CD4-positive, alpha-beta T cell treated with Interleukin-21 for 1 hour (primary cell): ENCODE results near the gene ARID5B.

Experiments used
- DNase-seq: peaks from one replicate; pipeline ENCODE4 v3.0.0-alpha.2; 2020

The ARID5B gene

DNA sequence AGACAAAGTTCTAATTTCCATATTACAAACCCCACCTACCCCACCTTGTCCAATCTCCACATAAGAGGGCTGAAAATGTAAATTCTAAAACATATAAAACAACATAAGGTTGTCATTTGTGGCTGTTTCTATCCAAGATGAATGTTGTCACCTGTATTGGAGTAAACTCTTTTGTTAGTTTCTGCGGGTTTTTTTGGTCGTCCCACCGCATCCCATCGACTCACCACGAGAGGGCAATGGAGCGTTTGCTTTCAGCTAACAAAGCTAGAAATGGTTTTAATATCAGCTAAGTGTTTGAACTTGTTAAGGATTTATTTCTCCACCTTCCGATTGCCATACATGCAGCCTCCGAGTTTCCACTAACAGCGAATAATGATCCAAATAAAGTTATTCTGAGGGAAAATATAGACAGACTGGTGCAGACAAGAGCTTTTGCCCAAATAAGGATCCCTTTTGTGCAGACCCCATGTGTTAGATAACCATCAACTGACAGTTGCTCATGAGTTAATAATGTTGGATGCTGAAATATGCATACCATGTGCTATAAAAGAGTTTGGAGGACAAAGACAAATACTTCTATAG is 137.2 kb downstream of the ARID5B start:
- peak; percentile 86 for DNase-seq

DNA sequence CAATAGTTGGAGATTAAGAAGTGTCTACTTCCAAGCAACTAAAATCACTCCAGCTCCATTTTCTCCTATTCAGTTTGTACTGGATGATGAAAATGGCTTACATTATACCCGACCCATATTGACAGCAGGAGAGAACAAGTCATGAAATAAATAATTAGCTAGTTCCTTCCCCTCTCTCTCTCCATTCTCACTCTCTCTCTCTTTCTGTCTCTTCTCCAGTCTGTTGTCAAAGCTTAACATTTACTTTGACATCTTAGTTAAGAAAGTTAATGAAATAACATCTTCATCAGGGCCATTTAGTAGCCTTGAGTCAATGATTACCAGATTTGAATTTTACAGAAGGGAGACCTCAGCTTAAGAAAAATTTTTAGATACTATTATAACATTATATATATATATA is 138.5 kb downstream of the ARID5B start:
- no peak for DNase-seq

DNA sequence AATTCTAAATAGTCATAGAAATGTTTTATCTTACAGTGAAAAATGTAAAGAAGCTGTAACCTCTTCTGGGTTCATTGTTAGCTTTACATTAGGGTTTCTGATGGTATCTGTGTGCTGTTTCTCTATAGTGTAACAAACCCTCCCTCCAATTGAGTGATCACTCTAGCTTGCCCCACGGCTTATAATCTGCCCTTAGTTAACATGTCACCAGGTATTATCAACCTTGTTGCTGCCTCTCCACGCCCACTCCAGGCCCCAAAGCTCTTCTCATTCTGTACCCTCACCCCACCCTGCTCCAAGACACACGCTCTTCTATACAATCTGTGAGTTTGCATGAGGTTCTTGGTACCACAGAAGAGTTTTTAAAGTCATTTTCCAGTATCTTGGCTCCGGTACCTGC is 139.4 kb downstream of the ARID5B start:
- DNase-seq: no peak

DNA sequence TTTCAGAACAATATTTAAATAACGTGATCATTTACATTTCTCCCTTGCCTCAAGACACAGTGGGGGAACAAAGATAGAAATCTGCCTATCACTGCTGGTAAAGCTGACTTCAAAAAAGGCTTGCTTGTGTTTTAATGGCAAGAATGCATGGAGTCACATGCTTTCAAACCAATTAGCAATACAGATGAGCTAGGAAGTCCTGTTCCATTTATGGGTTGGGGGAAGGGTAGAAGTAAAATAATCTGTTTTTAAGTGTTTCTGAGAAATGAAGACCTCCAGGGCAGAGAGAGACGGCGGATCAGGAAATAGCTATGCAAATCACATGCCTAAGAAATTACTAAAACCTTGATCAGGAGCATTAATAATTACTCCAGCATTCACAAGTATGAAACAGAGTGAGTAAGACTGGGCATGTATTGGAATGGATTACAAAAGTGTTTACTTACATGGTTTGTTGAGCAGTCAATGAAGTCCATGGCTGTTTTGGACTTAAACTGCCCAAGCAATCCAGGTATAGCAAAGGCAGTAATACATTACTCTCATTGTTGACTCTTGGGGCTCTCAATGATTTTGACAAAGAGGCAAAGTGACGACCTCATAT is 142.0 kb downstream of the ARID5B start:
- DNase-seq: peak; percentile 48

DNA sequence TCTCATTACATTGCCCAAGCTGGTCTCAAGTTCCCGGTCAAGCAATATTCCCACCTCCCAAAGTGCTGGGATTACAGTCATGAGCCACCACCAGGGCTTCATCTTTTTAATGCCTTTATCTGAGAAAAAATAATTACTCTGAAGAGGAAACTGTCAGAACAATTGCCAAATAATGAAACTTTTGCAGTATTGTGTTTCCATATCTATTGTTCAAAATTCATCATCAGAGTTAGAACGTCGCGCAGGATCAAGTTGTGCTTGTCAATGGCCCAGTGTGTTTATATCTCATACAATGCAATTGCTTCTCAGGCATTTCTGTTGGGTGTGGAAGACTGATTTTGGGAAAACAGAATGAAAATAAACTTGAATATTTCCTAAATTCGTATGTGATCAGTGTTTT is 143.1 kb downstream of the ARID5B start:
- DNase-seq: no peak

DNA sequence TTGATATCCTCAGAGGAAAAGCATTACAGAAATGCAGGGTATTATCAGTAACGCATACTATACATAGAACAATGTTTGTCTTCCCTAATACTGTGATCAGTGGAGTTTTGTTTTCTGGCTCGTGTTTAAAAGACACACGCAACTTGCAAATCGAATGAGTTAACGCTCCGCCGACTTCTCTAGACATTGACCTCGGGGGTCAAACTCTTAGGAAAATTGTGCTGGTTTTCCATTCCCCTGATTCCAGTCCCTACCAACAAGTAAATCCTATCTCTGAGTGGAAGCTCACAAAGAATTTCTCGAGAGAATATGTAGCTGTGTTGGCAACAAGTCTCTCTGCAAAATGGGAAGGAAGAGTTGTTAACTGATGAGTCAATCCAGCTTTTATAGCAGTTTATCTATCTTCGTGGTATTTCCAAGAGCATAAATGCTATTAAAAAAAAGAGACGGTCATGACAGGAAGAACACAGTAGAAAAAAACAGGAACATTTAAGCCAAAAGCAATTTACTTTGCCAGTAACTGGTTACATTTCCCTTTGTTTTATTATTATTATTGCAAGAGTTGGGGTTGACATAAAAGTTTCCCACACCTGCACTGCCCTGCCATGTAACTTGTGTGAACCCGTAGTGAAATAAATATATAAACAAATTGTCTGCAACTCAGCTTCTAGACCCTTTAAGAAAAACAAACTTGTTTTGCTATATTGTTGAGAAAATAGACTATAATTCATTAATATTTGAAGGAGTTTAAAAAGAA is 144.4 kb downstream of the ARID5B start:
- DNase-seq: peak; percentile 41

DNA sequence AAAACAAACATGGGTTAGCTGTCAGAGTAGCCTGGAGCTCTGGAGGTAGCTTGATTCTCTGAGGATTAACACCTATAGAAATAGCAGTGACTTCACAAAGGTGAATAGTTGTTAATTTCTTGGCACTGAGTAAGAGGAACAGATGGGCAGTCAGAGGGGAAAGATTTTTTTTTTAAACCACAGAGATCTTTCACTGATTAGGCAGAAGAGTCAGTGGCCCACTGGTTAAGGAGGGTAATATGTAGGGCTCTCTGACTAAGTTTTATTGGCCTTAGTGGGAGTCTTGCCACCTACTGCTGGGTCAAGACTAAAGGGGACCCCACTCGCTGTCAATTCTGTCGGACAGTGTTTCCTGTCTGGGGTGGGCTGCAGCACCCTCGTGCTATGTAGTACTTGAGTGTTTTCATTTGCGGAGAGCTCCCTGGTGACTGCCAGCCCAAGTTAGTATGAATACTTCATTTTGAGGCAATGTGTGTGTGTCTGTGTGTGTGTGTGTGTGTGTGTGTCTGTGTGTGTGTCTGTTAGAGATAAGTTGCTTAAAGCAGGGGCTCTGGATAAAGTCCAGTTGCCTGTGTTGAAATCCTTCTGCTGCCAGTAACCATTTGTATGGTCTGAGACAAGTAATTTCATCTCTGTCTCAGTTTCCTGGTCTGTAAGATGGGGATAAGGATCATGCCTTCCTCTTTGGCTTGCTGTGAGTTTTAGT is 145.2 kb downstream of the ARID5B start:
- DNase-seq: peak; percentile 69

DNA sequence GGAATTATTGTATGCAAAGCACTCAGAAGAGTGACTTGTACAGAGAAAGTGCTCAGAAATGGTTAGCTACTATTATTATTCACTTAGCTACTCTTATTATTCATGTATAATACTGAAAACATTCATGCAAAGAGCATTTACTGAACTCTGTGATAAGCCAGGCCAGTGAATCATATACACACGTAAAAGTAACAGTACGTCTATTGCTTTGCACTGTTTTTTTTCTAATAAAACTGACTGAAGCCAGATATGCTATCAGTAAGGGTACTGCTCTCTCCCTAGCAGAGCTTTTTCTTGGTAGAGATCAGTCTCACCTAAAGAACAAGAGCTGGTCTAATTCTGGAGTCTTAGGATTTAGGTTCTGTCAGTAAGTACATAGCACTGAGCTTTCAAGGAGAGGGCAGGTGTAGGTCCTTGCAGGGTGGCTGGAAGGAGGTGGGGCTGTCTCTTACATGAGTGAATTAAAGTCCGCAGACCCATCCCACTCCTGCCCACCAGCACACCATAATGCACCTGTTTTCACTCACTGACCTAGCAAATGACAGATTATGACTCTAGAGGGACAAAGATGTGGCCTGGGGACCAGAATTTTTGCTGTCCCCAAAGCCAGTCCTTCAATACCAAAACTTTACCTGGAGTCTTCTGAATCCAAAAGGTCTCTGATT is 145.9 kb downstream of the ARID5B start:
- no peak for DNase-seq

DNA sequence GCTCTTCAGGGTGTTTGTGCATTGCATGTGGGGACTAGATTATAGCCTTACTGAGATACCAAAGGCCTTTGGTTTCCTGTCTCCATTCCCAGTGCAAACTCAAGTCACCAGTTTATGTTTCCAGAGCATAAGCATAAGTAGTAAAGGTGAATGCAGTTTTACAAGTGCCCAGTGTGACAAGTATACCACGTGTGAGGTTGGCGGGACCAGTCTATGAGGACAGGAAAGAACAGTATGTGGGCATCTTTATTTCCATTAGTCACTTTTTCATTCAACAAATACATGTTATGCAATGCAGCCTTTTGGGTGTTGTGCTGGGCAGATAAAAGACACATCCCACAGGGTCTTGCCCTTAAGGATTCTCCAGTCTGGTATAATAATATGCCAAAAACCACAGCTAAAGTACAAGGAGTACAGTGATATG is 146.5 kb downstream of the ARID5B start:
- DNase-seq: peak; percentile 59

DNA sequence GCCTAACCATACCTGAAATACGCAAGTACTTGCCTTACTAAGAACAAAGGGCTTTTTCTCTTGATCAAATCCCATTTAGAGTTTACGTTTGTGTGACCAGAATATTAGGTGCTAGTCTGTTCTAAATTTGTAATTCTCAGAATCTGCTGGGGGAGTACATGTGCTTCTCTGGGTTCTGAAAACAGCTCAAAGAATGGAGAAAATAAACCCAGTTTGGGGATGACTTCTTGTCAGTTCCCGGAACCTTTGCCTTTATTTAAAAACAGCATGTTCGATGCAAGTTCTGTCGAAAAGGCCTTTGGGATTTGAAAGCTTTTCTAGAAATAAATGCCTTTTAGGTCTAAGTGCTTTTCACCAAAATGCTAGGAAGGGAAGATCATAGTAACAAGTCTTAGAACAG is 147.0 kb downstream of the ARID5B start:
- DNase-seq: peak; percentile 72

DNA sequence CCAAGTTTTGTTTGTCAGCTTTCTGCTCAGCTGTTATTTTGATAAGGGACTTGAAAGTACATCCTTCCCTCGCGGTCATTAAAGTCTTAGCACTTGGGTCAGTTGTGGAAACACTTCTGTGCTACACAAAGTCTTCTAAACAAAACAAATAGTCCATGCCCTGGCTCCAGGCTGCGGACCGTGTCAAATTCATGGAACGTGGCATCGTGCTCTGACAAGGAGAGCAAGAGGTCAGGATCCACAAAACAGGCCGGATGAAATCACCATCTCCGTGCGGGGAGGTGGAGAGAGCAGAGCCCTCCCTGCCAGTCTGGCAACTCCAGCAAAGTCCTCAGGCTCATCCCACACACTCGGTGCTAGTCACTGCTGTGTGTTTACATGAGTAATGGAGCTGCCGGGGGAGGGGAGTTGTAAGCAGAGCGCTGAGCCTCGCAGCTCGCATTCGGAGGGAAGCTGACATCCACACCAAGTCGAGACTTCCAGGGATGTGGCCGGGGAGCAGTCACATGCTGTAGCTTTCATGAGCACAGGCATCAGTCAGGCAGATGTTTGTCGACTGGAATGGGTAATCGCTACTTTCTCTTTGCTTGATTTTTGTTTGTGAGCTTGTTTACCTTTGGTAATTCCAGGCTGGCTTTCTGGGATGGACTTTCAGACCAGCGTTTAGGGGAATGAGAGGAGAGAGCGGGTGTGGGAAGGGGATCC is 147.6 kb downstream of the ARID5B start:
- DNase-seq: peak; percentile 73

DNA sequence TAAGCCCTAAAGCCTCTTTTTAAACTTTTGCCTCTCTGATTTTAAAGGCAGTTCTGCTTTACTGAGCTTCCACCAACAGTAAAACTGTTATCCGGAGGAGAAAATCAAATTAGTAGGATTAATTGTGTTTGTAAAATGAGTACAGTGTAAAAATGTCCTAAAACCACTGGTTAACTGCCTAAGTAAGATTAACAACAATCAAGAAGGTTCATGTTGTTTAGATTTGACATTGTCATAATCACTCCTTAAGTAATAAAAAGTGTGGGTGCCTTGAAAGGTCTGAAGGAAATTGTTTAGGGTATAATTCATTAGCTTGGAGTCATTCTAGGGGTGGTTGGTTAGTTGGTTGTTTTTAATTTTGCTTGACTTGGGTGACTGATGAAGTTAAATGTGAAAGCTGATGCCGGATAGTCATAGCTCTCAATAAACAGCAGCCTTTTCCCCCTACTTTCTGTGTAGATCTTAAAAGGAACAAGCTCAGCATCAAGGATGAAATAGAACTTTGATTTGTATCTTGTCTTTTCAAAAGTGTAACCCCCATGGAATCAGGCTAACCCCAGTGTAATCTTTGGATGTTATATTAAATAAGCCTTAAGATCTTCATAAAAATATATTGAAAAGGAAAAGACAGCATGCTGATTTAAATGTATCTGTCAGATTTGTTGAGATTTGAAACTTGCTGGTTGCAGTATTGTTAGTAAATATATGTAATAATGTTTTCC is 148.3 kb downstream of the ARID5B start:
- peak; percentile 51 for DNase-seq

DNA sequence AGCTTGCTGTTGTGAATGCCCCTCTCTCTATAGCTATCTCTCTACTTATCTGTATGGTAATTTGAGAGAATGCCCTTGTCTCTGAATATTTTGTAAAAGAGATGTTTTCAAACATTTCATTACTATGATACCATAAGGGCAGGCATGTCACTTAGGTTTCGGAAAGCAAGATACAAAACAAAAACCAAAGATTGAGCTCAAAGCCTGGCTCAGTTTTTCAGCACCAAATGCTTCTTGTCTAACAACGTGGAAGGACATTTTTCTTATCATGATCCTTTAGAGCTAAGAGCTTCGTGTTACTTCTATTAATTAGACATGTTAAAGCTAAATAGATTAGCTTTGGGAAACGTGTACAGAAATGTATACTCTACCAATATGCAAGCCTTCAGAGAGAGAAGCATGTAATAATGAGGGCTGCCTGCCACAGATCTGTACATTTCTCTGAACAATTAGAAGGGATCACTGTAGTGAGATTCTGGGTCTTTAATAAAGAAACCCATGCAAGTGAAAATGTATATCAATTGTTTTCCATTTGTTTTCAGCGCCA is 148.9 kb downstream of the ARID5B start:
- DNase-seq: peak; percentile 67

DNA sequence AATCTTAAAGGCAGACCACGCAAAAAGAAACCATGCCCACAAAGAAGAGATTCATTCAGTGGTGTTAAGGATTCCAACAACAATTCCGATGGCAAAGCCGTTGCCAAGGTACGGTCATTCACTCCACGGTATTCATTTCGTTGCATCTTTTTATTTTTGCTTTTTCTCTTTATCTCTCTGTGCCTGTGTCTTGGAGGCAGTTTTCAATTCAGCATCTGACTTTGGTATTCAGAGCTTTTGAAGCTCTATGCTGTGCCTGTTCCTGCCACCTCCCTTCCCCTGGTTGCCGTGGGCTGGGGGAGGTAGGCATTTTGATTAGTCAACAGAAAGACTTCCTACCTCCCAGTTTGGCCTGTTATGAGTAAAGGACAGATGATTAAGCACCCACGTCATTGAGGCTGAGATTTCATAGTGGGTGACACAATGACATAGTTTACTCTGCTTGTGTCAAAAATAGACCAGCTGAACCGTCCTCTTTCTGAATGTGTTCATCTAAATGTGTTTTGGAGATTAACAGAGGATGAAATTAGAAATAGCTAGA is 149.5 kb downstream of the ARID5B start:
- DNase-seq: peak; percentile 91

DNA sequence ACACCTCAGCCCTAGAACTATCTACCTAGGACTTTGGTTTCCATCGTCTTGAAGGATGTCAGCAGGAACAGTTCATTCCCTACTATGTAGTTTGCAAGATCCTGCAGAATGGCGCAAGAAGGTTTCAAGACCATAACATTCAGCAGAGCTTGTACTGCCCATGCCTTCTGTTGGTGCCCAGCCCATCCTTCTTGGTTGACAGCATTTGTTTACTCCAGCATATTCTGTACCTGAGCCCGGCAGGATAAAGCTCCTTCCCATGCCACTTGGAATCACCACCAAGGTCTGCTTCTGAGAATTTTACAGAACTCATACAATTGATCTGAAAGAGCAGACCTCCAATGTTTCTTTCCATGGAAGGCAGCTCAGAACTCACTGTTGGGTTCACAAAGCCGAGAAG is 150.8 kb downstream of the ARID5B start:
- no peak for DNase-seq

DNA sequence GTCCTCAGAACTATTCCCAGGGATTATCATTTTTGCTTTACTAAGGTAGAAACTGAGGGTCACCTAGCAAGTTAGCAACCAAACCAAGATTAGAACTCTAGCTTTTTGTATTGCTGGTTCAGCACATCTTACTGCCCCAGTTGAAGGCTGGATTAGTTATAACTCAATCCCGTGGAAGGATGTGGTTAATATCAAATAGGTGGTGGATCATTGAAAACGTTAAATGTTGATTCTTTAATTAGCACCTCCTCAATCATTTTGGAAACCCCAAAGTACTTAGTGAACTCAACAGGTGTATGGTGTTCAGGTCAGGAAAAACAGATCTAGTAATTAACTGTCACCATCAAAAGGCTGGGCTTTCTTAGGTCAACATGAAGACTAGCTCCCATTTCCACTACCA is 152.4 kb downstream of the ARID5B start:
- DNase-seq: peak; percentile 47

DNA sequence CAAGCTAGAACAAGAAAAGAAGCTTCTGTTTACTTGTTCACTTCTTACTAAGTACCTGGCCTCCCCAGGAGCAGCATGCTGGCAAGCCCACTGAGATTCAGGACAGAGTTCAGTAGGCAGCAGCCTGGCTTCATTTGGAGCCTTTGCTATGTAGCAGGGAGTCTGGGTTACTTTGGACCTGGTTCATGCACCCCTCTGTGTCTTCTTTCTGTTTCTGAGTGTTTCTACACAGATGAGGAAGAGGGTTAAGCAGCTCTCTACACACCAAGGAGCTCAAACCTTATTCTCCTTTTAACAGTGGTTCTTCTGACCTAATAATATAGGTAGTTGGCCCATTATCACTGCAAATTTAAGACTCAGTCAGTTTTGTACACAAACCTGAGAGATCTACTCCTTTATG is 152.9 kb downstream of the ARID5B start:
- DNase-seq: no peak

DNA sequence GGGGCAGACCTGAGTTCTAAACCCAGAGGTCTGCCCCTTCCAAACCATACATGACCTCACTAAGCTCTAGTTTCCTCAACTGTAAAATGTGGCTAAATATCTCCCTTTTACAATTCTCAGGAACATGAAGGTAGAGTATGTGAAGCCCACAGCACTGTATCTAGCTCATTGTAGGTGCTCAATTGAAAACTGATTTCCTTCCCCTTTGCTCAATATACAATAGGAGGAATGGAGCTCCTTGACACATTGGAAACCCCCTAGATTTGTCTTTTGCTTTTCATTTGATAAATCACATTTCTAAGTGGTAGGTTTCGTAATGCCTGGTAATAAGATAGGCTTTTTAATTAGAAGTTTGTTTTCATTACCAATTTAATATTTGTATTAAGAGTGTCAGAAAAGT is 153.3 kb downstream of the ARID5B start:
- DNase-seq: peak; percentile 56

DNA sequence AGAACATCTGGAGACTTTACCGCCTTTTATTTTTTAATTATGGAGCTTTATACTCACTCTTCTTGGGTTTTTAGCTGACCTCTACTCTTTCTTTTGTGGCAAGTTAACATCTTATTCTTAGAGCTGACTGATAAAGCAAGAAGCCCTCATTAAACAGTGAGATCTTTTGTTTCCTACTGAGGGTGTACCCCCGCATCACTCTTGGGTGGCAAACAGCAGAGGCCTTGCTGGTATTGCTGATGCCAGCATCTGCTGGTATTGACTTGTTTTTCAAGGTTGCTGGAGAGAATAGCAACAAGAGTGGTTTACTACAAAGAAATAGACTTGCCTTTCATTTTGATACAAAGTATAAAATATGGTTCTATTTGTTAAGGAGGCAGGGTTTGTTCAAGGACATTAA is 154.7 kb downstream of the ARID5B start:
- DNase-seq: no peak

DNA sequence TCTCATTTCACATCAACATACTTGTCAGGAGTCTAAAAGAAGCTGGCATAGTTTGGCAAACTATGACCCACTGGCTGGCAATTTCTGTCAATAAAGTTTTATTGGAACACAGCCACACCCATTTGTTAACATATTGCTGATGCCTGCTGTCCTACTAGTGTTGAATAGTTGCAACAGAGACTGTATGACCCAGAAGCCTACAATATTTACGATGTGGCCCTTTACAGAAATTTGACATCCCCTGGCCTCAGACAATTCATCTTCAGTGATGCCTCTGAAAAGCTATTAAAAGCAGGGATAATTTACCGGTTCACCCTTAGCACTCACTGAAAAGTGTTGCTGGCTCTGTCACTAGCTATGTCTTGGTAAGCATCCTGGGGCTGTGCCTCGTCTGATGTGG is 155.2 kb downstream of the ARID5B start:
- DNase-seq: no peak

DNA sequence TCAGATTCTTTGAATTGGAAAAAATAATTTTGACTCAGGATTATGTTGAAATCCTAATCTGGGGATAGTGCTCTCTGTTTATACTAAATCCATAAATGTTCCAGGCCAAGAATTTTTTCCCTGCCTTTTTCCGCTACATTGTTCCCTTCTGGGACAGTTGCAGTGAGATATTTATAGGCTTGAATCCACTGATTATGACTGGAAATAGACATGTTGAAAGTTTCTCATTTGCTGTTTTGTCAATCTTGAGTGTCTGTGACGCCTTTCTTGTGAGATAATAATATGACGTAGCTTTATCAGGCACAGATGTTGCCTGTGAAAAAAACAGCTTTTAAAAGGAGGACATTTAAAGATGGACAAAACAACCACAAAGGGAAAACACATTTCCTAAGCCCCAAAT is 155.9 kb downstream of the ARID5B start:
- no peak for DNase-seq
